ENCODE measurements around the gene ATIC. TPM values are rescaled to one million over a fixed set of nuclear protein-coding genes. Genes with fewer than 3 reads are reported as not detected.
"Not testable (repeated sequence)": the region's sequence is repeated elsewhere in the genome, so short reads cannot be mapped to it uniquely, and the experiment has no call there.

The ATIC gene
- total RNA-seq, 4 donors from 2014 or later = 34.5 to 69.5 (median 41.3) TPM

DNA sequence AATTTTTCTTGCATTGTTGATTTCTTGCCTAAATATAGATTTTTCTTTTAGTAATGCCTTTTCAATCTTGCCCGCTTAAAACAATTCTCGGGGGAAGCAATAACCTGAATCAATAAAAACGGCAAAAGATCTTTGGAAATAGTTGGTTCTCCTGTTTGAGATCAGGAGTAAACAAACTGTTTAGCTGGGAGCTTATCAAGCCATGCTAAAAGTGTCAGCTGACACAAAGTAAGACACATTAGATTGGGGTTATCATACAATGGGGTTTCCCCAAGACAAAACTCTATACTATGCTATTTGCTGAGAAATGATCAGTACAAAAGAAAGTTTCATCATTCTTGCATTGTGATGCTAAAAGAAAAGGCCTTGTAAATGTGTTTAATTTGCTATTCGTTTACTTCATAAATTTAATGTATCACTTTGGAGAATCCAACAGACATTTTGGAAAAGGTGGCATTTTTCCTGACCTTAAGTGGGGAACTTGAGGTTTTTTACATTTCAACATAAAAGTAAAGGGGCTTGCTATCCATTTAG lies 46.5 kb downstream of the ATIC start:
- Histone ChIP-seq H3K27me3 (no peaks in the 10 kb centered on the region), H3K4me3 (no peak overlapping the region), H3K27ac (no peak overlapping the region), H3K36me3 (peaks cover 0 to 31% (median 0%) of the 10 kb centered on the region in 3 donors), H3K9me3 (no peaks in the 10 kb centered on the region), H3K4me1 (no peaks in the 10 kb centered on the region)
- TF ChIP-seq POLR2A (IDR thresholded peaks at IDR 0.05) = no peak
- TF ChIP-seq, protein P1, sequence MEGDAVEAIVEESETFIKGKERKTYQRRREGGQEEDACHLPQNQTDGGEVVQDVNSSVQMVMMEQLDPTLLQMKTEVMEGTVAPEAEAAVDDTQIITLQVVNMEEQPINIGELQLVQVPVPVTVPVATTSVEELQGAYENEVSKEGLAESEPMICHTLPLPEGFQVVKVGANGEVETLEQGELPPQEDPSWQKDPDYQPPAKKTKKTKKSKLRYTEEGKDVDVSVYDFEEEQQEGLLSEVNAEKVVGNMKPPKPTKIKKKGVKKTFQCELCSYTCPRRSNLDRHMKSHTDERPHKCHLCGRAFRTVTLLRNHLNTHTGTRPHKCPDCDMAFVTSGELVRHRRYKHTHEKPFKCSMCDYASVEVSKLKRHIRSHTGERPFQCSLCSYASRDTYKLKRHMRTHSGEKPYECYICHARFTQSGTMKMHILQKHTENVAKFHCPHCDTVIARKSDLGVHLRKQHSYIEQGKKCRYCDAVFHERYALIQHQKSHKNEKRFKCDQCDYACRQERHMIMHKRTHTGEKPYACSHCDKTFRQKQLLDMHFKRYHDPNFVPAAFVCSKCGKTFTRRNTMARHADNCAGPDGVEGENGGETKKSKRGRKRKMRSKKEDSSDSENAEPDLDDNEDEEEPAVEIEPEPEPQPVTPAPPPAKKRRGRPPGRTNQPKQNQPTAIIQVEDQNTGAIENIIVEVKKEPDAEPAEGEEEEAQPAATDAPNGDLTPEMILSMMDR (IDR thresholded peaks at IDR 0.05) = no peak
- DNase-seq = no peak

DNA sequence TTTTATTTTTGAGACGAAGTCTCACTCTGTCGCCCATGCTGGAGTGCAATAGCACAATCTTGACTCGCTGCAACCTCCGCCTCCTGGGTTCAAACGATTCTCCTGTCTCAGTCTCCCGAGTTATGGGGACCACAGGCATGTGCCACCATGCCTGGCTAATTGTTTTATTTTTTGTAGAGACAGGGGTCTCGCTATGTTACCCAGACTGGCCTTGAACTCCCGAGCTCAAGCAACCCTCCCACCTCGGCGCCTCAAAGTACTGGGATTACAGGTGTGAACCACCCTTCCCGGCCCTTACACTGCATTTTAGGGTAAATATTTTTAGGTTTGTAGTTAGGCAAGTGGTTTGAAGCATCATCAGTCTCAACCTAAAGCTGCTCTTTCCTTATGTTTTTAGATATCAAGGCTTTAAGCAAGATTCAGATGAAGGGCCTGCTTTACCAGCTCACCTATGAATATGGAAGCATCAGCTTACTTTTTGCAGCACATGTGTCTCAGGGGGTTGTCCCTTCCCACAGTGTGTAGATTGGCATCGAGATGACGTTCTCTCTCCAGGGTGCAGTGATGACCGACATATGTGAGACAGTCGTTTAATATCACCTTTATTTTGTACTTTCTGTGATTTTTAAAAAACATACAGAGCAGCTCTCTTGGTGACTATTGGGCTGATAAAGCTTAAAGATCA lies 47.2 kb downstream of the ATIC start:
- Histone ChIP-seq H3K4me1 (no peaks in the 10 kb centered on the region), H3K4me3 (no peak overlapping the region)
- TF ChIP-seq, protein P1 (IDR thresholded peaks at IDR 0.05) = no peak
- TF ChIP-seq POLR2A (IDR thresholded peaks at IDR 0.05) = no peak

DNA sequence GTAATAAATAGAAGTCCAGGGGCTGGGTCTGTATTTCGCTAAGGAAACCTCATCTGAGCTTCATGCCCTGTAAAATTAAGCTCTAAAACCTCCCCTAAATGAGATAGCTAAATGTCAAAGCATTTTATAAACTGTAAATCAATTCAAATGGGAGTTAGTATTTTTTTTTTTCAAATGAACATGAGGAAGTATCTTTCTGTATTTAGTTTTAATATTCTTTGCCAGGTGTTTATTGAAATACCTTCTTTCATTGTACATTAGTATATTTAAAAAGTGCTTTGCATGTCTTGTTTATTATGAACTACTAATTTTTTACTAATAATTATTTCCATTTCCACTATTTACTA lies 47.7 kb downstream of the ATIC start:
- no peaks in the 10 kb centered on the region for H3K4me1 ChIP-seq
- H3K36me3 ChIP-seq = peaks cover 0 to 41% (median 0%) of the 10 kb centered on the region in 3 donors
- H3K27ac ChIP-seq = no peak overlapping the region
- no peak for DNase-seq
- no peaks in the 10 kb centered on the region for H3K27me3 ChIP-seq
- H3K4me3 ChIP-seq = no peak overlapping the region
- no peaks in the 10 kb centered on the region for H3K9me3 ChIP-seq
- no peak for TF ChIP-seq POLR2A (IDR thresholded peaks at IDR 0.05)
- TF ChIP-seq, protein P1 (IDR thresholded peaks at IDR 0.05) = no peak

More for the DNA sequence above, 47.2 kb downstream of the ATIC start:
- Histone ChIP-seq H3K27ac (no peak overlapping the region), H3K9me3 (no peaks in the 10 kb centered on the region), H3K27me3 (no peaks in the 10 kb centered on the region), H3K36me3 (peaks cover 0 to 38% (median 0%) of the 10 kb centered on the region in 3 donors)
- no peak for DNase-seq

DNA sequence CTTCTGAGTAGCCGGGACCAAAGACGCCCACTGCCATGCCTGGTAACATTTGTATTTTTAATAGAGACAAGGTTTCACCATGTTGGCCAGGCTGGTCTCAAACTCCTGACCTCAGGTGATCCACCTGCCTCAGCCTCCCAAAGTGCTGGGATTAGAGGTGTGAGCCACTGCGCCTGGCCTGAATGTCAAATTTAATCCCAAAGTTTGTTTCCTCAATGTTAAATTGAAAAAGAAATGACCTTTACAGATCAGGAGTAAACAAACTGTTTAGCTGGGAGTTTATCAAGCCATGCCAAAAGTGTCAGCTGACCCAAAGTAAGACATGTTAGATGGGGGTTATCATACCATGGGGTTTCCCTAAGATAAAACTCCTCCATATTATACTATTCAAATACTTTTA lies 48.2 kb downstream of the ATIC start:
- H3K4me1 ChIP-seq, H3K27me3 ChIP-seq, DNase-seq, H3K27ac ChIP-seq, H3K9me3 ChIP-seq, H3K4me3 ChIP-seq: not testable (repeated sequence)
- H3K36me3 ChIP-seq = peaks cover 0 to 46% (median 0%) of the 10 kb centered on the region in 3 donors

DNA sequence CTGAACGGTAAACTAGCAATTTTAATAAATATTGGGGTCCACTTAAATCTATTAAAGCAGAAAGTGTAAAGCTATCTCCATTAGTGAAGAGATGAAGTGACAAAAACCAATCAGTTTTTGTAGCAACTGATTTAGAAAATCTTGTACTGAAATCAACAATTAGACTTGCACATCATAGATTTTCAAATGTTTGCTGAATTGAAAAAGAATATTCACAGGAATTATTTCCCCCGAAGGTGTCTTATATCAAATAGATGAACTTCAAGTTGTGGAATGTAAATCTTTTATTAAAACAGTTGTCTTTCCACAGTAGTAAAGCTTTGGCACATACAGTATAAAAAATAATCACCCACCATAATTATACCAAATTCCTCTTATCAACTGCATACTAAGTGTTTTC lies 48.7 kb downstream of the ATIC start:
- H3K4me3 ChIP-seq = no peak overlapping the region
- no peak for TF ChIP-seq POLR2A (IDR thresholded peaks at IDR 0.05)
- TF ChIP-seq, protein P1 (IDR thresholded peaks at IDR 0.05) = no peak

DNA sequence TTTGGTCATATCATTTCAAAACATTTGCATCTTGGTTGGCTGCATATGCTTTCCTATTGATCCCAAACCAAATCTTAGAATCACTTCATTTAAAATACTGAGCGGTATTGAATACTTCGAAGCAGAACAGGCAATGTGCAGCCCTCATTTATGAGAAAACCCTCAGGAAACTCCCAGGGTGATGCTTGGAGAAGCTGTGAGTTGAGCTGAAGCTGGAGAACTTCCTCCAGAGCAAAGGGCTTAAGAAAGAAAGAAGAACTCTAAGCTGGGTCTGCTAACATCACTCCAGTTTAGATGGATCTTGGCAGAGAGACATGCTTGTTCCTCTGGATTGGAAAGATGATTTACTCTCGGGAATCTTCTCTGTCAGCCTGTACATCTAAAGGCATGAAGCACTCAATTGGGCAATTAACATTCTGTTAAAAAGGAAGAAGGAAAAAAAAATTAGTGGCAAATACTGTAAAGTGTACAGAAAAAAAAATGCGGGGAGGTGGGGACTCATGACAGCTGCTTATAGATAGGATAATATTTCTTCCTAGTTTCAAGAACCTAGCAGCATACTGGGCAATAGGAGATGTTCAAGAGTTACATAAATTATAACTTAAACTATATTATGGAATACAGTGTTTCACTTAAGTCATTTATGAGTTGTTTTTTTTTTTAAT lies 49.5 kb downstream of the ATIC start:
- peaks cover 0 to 47% (median 0%) of the 10 kb centered on the region in 3 donors for H3K36me3 ChIP-seq
- H3K27ac ChIP-seq = no peak overlapping the region
- H3K27me3 ChIP-seq = no peaks in the 10 kb centered on the region
- TF ChIP-seq, protein P1 (IDR thresholded peaks at IDR 0.05) = no peak
- no peak for TF ChIP-seq POLR2A (IDR thresholded peaks at IDR 0.05)
- H3K9me3 ChIP-seq = no peaks in the 10 kb centered on the region
- no peak overlapping the region for H3K4me3 ChIP-seq
- H3K4me1 ChIP-seq = no peaks in the 10 kb centered on the region
- DNase-seq = no peak

More for the DNA sequence above, 48.7 kb downstream of the ATIC start:
- Histone ChIP-seq H3K36me3 (peaks cover 0 to 47% (median 0%) of the 10 kb centered on the region in 3 donors), H3K27me3 (no peaks in the 10 kb centered on the region), H3K4me1 (no peaks in the 10 kb centered on the region), H3K9me3 (no peaks in the 10 kb centered on the region), H3K27ac (no peak overlapping the region)
- DNase-seq = no peak

All from Peyer's patch (tissue), 4 donors.